Islet precursor cell (in vitro differentiated cells): ENCODE data around the gene ZNF491.
A peak's percentile ranks its signal among the peaks of the same experiment; 100 is the strongest.
"Not testable (repeated sequence)": the region's sequence is repeated elsewhere in the genome, so short reads cannot be mapped to it uniquely, and the experiment has no call there.

Experiments used
- DNase-seq: peaks from one replicate; pipeline ENCODE4 v3.0.0-alpha.2; 2018

Gene ZNF491

DNA sequence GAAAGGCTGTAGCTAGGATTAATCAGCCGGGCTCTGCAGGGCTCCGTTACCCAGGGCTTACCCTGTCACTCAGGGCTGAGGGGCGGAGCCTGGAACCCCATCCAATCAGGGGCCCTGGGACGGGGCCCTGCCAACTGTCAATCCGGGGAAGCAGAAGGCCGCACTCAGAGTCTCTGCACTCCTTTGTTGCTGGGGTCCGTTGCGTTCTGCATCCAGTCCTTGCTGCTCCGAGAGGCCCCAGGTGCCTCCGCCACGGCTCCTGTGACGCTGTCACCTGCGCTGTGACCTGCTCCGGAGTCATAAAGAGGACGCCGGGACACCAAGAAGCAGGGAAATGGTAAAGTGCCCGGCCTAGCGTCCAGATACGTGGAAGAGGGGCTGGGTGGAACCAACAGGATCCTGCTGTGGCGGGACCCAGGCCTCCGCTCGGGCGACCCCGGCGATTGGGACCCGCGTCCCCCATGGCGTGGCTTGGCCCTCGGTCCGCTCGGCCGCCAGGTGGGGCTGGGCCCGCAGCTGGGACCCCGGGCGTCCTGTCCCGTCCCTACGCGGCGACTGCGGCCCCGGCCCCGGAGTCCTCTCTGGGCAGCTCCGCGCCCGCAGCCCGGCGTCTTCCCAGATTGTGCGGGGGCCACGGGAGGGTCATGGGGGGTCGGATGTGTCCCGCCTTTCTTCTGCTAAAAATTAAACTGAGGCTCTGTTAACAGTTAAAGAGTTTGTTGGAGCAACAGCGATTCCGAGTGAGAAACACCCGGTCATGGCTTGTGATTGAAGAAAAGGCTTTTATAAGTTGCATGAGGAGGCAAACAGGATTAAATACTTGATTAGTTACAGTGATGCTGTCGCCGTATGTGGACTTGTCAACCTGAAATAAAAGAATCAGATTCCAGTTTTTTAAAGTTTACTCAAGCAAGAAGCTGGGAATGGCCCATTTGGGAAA, at the start of gene ZNF491:
Gene ZNF491, plus strand, starts transcription at position 133 of the 940 bp plus-strand sequence. CDS start 7,431 bp downstream, outside the sequence.
- DNase-seq: peak; percentile 96

- DNase-seq: no peak
These were observed 48.6 kb upstream of the ZNF491 start for GRCh38 chr19:11749751-11750150.

GRCh38 chr19:11752244-11752736, 46.0 kb upstream of the ZNF491 start:
- DNase-seq: no peak

- DNase-seq: no peak
These were observed 43.7 kb upstream of the ZNF491 start for GRCh38 chr19:11754663-11755062.

- no peak for DNase-seq
These were observed 41.4 kb upstream of the ZNF491 start for GRCh38 chr19:11756965-11757364.

DNA sequence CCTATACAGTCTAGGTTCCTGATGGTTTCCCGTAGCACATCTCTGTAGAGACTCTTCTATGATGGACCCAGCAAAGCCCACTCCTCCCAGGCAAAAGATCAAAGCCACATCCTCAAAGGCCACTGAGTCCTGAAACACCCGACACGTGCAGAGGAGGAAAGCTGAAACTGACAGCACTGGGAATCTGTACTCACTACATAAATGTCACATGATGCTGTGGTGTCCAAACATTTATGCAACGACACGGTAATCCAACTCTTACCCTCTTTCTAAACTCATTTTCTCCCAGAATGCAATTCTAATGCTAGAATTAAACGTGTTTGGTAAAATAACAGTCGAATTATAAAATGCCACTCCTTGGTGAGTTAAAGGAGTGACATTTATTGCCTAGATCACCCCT, 38.5 kb upstream of the ZNF491 start:
- no peak for DNase-seq

DNA sequence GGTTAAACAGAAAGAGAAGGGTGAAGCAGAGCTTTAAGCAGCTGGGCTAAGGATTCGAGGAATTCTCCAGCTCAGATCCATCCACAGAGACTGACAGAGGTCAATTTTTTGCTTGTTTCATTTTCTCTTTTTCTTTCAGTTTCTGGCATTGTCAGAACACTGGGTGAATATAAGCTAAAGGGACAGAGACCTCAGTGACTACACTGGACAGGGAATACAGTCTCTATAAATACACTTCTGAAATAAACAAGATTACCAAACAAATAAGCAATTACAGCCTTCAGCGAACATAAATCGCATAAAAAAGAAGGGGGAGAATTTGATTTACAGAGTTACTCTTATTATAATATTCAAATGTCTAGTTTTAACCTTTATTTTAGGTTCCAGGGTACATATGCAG, 35.2 kb upstream of the ZNF491 start:
- DNase-seq: no peak

- DNase-seq: no peak
These were observed 34.7 kb upstream of the ZNF491 start for GRCh38 chr19:11763611-11764010.

DNA sequence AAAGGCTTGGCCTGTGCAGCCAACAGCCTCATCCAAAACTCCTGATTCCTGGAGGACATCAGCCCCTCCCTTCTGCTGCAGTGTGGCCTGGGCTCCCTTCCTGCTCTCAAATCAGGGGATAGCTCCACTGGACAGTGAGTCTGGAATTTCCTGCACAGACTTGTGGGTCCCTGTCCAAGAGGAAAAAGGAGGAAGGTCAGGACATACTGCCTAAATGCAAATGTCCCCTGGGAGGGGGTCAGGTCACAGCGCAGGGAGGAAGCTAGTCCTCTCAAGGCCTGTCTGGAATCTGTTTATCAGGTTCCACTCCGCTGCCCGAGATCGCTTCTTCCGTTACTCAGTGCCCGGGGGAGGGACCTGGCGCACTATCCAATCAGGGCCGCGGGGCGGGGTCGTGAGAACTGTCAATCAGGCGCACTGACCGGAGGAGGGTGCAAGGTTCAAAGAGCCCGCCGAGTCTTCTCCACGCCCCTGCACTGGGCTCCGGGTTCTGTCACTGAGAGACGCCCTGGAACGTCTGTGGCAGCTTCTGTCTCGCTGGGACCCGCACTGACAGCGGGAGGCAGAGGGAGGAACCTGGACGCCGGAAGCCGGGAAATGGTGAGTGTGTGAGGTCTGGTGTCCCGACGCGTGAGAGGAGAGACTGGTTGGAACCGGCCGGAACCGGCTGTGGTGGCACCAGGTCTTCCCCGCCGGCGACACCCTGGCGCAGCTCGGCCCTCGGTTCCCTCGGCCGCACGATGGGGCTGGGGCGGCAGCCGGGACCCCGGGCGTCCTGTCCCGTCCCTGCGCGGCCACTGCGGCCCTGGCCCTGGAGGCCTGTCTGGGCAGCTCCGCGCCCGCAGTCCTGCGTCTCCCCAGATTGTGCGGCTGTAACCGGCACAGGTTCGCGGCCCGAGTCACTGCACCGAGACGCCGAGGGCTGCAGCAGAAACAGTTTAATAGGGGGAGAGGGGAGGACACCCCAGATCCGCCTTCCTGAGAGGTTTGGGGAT, 31.4 kb upstream of the ZNF491 start, which contains the start of gene ZNF441:
Gene ZNF441, plus strand, starts transcription at position 404 of the 995 bp plus-strand sequence. Its CDS starts 194 bp downstream, at position 598.
- peak; percentile 97 for DNase-seq

DNA sequence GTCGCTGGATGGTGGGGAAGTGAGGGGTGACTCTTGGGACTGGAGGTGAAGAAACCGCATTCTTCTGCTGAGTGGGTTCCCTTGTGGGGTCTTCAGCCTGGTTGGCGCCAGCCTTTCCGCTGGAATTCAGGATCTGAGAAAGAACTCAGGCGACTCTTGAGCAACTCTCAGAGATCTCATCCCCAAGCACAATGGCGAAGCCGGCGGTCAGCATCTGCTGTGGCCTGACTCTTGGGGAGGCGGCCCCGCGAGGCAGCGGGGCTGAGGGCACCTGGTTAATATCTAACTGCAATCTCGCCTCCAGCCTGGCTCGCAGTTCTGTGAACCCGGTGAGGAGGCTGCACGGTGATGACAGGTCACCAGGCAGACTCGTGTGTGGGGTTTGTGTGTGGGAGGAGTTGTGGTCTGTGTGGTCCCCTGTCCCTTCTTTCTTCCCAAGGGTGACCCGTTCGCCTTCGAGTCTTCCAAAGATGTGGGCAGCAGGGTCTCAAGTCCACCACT, 30.6 kb upstream of the ZNF491 start:
- DNase-seq: peak; percentile 53

- no peak for DNase-seq
These were observed 28.3 kb upstream of the ZNF491 start for GRCh38 chr19:11769995-11770394.

DNA sequence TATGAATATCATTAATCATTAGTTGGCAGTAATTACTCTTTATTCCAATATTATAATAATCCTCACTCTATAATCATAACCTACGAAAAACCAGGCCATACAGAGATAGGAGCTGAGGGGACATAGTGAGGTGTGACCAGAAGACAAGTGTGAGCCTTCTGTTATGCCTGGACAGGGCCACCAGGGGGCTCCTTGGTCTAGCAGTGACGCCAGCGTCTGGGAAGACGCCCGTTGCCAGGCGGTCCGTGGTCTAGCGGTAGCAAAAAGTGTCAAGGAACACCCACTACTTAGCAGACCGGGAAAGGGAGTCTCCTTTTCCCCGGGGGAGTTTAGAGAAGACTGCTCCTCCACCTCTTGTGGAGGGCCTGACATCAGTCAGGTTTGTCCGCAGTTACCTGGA, 26.8 kb upstream of the ZNF491 start:
- DNase-seq: not testable (repeated sequence)

DNA sequence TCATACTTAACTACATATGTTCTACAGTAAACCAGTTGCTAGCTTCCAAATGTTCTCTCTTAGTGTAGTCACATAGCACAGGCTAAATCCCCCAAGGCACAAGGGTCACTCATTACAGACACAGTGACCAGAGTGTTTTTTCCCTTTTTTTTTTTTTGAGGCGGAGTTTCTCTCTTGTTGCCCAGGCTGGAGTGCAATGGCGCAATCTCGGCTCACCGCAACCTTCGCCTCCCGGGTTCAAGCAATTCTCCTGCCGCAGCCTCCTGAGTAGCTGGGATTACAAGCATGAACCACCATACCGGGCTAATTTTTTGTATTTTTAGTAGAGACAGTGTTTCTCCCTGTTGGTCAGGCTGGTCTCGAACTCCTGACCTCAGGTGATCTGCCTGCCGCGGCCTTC, 21.7 kb upstream of the ZNF491 start:
- DNase-seq: not testable (repeated sequence)

DNA sequence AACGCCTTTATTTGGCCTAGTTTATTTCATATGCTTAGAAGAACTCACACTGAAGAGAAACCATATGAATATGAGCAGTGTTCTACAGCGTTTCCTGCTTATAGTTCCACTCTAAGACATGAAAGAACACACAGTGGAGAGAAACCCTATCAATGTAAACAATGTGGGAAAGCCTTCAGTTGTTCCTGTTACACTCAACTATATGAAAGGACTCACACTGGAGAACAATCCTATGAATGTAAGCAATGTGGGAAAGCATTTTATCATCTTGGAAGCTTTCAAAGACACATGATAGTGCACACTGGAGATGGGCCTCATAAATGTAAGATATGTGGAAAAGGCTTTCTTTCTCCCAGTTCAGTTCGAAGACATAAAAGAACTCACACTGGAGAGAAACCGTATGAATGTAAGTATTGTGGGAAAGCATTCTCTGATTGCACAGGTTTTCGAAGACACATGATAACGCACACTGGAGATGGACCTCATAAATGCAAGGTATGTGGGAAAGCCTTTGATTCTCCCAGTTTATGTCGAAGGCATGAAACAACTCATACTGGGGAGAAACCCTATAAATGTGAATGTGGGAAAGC, 17.8 kb upstream of the ZNF491 start:
- DNase-seq: no peak

- no peak for DNase-seq
These were observed 16.8 kb upstream of the ZNF491 start for GRCh38 chr19:11781295-11782057.

GRCh38 chr19:11783767-11784166, 14.6 kb upstream of the ZNF491 start:
- no peak for DNase-seq

GRCh38 chr19:11784356-11784755, 14.0 kb upstream of the ZNF491 start:
- DNase-seq: no peak

- no peak for DNase-seq
These were observed 10.8 kb upstream of the ZNF491 start for GRCh38 chr19:11787536-11787935.

- no peak for DNase-seq
These were observed 5.4 kb upstream of the ZNF491 start for GRCh38 chr19:11792942-11793341.

DNA sequence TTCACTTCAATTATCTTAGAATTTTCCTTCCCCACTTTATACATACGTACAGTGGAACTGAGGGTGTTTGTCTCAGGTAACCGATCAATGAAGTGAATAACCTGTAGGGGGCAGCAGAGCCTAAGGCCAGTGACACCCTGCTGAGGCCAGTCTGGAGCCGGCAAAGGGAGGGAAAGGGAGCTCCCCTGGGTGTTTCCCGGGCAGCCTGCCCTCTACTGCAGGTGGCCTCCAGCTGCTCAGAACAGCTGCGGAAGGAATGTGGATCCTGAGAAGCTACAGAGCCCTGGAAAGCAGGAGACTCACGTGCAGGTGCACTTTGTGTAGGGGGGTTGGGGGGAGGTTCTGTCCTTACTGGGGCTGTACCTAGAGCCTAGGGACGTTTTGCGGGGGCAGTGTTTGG, 832 bp upstream of the ZNF491 start:
- peak; percentile 88 for DNase-seq

DNA sequence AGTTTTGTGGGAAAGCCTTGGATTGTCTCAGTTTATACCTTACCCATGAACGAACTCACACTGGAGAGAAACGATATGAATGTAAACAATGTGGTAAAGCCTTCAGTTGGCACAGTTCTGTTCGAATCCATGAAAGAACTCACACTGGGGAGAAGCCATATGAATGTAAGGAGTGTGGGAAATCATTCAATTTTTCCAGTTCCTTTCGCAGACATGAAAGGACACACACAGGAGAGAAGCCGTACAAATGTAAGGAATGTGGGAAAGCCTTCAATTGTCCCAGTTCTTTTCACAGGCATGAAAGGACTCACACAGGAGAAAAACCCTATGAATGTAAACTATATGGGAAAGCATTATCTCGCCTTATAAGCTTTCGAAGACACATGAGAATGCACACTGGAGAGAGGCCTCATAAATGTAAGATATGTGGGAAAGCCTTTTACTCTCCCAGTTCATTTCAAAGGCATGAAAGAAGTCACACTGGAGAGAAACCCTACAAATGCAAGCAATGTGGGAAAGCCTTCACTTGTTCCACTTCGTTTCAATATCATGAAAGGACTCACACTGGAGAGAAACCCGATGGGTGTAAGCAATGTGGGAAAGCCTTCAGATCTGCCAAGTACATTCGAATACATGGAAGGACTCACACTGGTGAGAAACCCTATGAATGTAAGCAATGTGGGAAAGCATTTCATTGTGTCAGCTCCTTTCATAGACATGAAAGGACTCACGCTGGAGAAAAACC, 8.2 kb downstream of the ZNF491 start:
- DNase-seq: no peak
